Adrenal gland (tissue), 5 donors: Measurements from ENCODE around the gene KIF2C.

ENCODE experiments used
- POLR2A ChIP-seq, 2 donors: fragments of 450-650 bp; IDR thresholded peaks; one replicate each; pipeline ENCODE4 v1.6.1; 2017; ENCODE audit warnings: antibody characterized with exemption in 2 of 2, mild to moderate bottlenecking in 2 of 2, moderate library complexity in 1 of 2
- TF ChIP-seq, protein P1 (sequence below), 6 experiments: fragments of 450-650 bp in 4 of 6; fragments of 200-600 bp in 2 of 6; sonication (generic) in 1 of 6; IDR thresholded peaks; 1 replicate in 5 of 6; 2 replicates in 1 of 6; pipeline versions ENCODE4 v1.5.1 to v1.8.0; 2016 to 2021; ENCODE audit warnings: antibody characterized with exemption in 6 of 6, mild to moderate bottlenecking in 2 of 6, moderate library complexity in 1 of 6
- donor health status: DM: no; HTN: no; CAD: no.

DNA sequence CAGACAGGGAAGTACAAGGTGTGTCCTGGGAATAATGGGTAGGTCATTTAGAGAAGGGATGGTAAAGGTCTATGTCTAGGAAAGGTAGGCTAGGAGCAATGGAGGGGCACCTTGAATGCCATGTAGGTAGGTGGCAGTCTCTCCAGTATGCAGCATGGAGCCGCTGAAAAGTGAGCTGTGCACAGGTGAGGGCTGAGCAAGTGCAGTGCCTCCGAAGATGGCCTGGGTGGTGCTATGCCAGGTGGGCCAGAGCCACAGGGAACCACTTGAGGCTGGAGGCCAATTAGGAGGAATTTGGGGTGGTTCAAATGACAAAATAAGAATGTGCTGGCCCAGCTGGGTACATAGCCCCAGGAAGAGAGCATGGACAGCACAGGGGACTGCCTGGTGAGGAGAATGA lies 33.7 kb upstream of the KIF2C start:
- TF ChIP-seq, protein P1, sequence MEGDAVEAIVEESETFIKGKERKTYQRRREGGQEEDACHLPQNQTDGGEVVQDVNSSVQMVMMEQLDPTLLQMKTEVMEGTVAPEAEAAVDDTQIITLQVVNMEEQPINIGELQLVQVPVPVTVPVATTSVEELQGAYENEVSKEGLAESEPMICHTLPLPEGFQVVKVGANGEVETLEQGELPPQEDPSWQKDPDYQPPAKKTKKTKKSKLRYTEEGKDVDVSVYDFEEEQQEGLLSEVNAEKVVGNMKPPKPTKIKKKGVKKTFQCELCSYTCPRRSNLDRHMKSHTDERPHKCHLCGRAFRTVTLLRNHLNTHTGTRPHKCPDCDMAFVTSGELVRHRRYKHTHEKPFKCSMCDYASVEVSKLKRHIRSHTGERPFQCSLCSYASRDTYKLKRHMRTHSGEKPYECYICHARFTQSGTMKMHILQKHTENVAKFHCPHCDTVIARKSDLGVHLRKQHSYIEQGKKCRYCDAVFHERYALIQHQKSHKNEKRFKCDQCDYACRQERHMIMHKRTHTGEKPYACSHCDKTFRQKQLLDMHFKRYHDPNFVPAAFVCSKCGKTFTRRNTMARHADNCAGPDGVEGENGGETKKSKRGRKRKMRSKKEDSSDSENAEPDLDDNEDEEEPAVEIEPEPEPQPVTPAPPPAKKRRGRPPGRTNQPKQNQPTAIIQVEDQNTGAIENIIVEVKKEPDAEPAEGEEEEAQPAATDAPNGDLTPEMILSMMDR (IDR thresholded peaks at IDR 0.05), result no peak
- no peak for TF ChIP-seq POLR2A (IDR thresholded peaks at IDR 0.05)
